ENCODE results near the gene DOCK11.

Gene DOCK11

GRCh38 chrX:118734909-118735308 lies 239.3 kb downstream of the DOCK11 start:
- no peaks in the 10 kb centered on the region for H3K36me3 ChIP-seq (ENCODE audit: insufficient read depth, low read length)
- no peaks in the 10 kb centered on the region for H3K9me3 ChIP-seq (ENCODE audit: low read depth, low read length)
- no peak overlapping the region for H3K27ac ChIP-seq
- no peak for DNase-seq (ENCODE audit: low read depth, low spot score)
- TF ChIP-seq FOXP2 (optimal IDR thresholded peaks at IDR 0.05; ENCODE audit: control extremely low read depth, extremely low read length, insufficient read depth) (no peak), POLR2AphosphoS5 (IDR thresholded peaks at IDR 0.05; ENCODE audit: borderline replicate concordance, low read depth, low read length) (no peak), EZH2 (IDR thresholded peaks at IDR 0.05) (no peak)
- no peak overlapping the region for H3K9ac ChIP-seq (ENCODE audit: insufficient read length)
- H3K4me3 ChIP-seq, result no peak overlapping the region
